ENCODE results near the gene PRPF19. TPM values are rescaled to one million over a fixed set of nuclear protein-coding genes. Genes with fewer than 3 reads are reported as not detected.

The PRPF19 gene
- total RNA-seq, 1 donor from 2014 or later = 36.5 TPM

GRCh38 chr11:60887556-60887955, 18.8 kb downstream of the PRPF19 start:
- intact Hi-C loops (cut with micrococcal nuclease) = no loop called here
- no peak for DNase-seq

GRCh38 chr11:60880643-60881282, 25.6 kb downstream of the PRPF19 start:
- DNase-seq = no peak
- H3K27ac ChIP-seq (replicated peaks) = no peak overlapping the region
- peaks cover 20% of the 10 kb centered on the region for H3K36me3 ChIP-seq
- no peak for TF ChIP-seq CTCF (IDR thresholded peaks at IDR 0.05; ENCODE audit: borderline replicate concordance)
- H3K4me1 ChIP-seq = peaks cover 27% of the 10 kb centered on the region
- H3K4me3 ChIP-seq = no peak overlapping the region
- H3K27me3 ChIP-seq (ENCODE audit: low read depth) = no peaks in the 10 kb centered on the region
- no peaks in the 10 kb centered on the region for H3K9me3 ChIP-seq (replicated peaks)
- intact Hi-C loops (cut with micrococcal nuclease) = no loop called here

More at GRCh38 chr11:60887556-60887955, 18.8 kb downstream of the PRPF19 start:
- peak; percentile 66 for TF ChIP-seq CTCF (IDR thresholded peaks at IDR 0.05; ENCODE audit: borderline replicate concordance)
- peaks cover 2% of the 10 kb centered on the region for H3K36me3 ChIP-seq
- H3K27ac ChIP-seq (replicated peaks) = no peak overlapping the region
- no peaks in the 10 kb centered on the region for H3K9me3 ChIP-seq (replicated peaks)
- H3K27me3 ChIP-seq (ENCODE audit: low read depth) = no peaks in the 10 kb centered on the region
- peaks cover 22% of the 10 kb centered on the region for H3K4me1 ChIP-seq
- H3K4me3 ChIP-seq = no peak overlapping the region

- no peak for TF ChIP-seq CTCF (IDR thresholded peaks at IDR 0.05; ENCODE audit: borderline replicate concordance)
Measured at GRCh38 chr11:60879971-60880588, 26.3 kb downstream of the PRPF19 start.

GRCh38 chr11:60879104-60879503, 27.3 kb downstream of the PRPF19 start:
- no peak for DNase-seq
- intact Hi-C loops (cut with micrococcal nuclease) = no loop called here
- Histone ChIP-seq H3K9me3 (replicated peaks) (no peaks in the 10 kb centered on the region), H3K36me3 (peaks cover 20% of the 10 kb centered on the region), H3K27ac (replicated peaks) (peak overlapping the region; percentile 84), H3K27me3 (ENCODE audit: low read depth) (no peaks in the 10 kb centered on the region), H3K4me1 (peaks cover 35% of the 10 kb centered on the region), H3K4me3 (no peak overlapping the region)
- TF ChIP-seq CTCF (IDR thresholded peaks at IDR 0.05; ENCODE audit: borderline replicate concordance) = no peak

More at GRCh38 chr11:60879971-60880588, 26.3 kb downstream of the PRPF19 start:
- intact Hi-C loops (cut with micrococcal nuclease) = no loop called here
- Histone ChIP-seq H3K27me3 (ENCODE audit: low read depth) (no peaks in the 10 kb centered on the region), H3K4me3 (no peak overlapping the region), H3K27ac (replicated peaks) (peak overlapping the region; percentile 84), H3K36me3 (peaks cover 20% of the 10 kb centered on the region), H3K9me3 (replicated peaks) (no peaks in the 10 kb centered on the region), H3K4me1 (peaks cover 27% of the 10 kb centered on the region)
- no peak for DNase-seq

- no peak for TF ChIP-seq CTCF (IDR thresholded peaks at IDR 0.05; ENCODE audit: borderline replicate concordance)
- Histone ChIP-seq H3K9me3 (replicated peaks) (no peaks in the 10 kb centered on the region), H3K4me3 (no peak overlapping the region), H3K36me3 (peaks cover 20% of the 10 kb centered on the region), H3K27me3 (ENCODE audit: low read depth) (no peaks in the 10 kb centered on the region), H3K27ac (replicated peaks) (peak overlapping the region; percentile 84), H3K4me1 (peaks cover 42% of the 10 kb centered on the region)
- intact Hi-C loops (cut with micrococcal nuclease) = no loop called here
- DNase-seq = no peak
Measured at GRCh38 chr11:60878245-60879101, 27.9 kb downstream of the PRPF19 start.
